ENCODE data around the gene C10orf67.

The C10orf67 gene

GRCh38 chr10:23157691-23158369 lies 186.8 kb downstream of the C10orf67 start:
- peak; percentile 41 for DNase-seq

GRCh38 chr10:23157239-23157681 lies 187.3 kb downstream of the C10orf67 start:
- DNase-seq: no peak

GRCh38 chr10:23156447-23157150 lies 188.0 kb downstream of the C10orf67 start:
- DNase-seq: no peak

- DNase-seq: no peak
Observed at GRCh38 chr10:23155169-23155568, 189.4 kb downstream of the C10orf67 start.
